ENCODE results near the gene CST9L.

DNA sequence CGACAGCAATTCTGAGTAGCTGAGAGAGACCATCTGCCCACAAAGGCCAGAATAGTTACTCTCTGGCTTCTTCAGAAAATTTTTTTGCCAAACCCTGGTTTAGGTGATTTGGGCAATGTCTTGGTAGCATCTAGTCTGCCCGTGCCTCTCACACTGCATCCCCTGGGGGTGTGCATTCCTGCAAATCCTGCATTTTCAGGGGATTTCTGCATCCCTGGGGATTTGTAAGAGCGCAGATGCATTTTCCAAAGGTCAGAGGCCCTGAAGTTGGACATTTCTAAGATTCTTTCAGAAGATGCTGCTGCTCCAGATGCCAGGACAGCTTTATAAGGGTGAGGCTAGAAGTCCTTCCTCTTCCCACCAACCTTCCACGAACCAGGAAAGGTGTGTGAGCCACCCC lies 33.4 kb upstream of the CST9L start:
- no peak for TF ChIP-seq EZH2phosphoT487 (IDR thresholded peaks at IDR 0.05; ENCODE audit: low read depth, severe bottlenecking, unreplicated experiment)
- TF ChIP-seq CTCF (IDR thresholded peaks at IDR 0.05; ENCODE audit: poor library complexity), result no peak
- TF ChIP-seq EZH2 (IDR thresholded peaks at IDR 0.05; ENCODE audit: borderline replicate concordance), result no peak

Data from hepatocyte (in vitro differentiated cells).